GM04503 (cell line): ENCODE results near the gene SLC5A11.
"Not testable (repeated sequence)": the region's sequence is repeated elsewhere in the genome, so short reads cannot be mapped to it uniquely, and the experiment has no call there.

Source experiments
- DNase-seq: peaks from one replicate; pipeline ENCODE4 v3.0.0-alpha.2; 2012; ENCODE audit warnings: low read depth

Gene SLC5A11

GRCh38 chr16:24861461-24861860, 15.7 kb downstream of the SLC5A11 start:
- DNase-seq, result no peak

DNA sequence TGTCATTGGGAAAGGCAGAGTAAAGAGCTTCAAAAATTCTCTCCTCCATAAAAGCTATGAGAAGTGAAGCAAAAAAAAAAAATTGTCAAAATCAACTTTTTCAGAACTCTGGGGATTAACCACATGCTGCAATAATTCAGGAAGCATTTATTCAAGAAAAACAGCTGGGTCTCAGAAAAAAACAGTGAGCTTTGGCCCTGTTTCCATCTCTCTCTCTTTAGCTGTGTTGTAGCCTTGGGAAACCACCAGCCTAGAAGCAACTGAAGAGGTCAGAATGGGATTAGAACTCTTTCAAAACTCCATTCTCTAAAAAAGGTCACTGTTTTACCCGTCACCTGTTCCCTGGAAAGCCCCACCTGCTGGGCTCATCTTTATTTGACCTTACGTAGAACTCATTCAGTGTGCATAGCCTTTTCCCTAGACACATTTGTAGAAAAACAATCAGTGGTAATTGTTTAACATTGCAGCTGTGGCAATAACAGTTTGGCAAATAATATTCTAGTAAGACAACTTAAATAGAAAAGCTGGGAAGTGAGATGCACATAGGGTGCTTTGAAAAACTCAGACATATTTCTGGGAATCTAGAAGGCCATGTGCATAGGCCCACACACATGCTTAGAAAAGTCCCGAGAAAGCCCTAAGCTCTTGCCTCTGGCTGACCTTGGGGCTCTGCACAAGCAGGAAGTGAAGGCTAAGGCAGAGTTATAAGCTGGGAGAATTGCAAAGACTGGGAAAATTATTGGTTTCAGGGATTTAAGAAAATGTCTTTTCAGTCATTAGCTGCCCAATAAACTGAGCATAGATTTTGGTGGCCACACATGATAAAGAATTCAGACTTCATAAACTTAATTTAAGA, 18.0 kb downstream of the SLC5A11 start:
- DNase-seq, result no peak

DNA sequence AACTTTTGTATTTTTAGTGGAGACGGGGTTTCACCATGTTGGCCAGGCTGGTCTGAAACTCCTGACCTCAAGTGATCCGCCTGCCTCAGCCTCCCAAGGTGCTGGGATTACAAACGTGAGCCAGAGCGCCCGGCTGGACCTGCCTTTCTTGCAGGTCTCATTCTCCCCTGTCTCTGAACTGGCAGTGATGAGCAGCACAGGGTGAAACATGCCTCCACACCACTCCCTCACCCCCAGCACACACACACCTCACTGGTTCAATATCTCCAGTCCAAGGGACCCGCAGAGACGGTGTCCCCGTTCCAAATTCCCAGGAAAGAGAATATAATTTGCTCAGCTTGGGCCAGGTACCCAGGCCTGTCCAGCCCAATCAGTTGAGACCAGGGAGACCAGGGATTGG, 23.3 kb downstream of the SLC5A11 start:
- no peak for DNase-seq

- no peak for DNase-seq
These were observed 26.1 kb downstream of the SLC5A11 start for GRCh38 chr16:24871891-24872290.

DNA sequence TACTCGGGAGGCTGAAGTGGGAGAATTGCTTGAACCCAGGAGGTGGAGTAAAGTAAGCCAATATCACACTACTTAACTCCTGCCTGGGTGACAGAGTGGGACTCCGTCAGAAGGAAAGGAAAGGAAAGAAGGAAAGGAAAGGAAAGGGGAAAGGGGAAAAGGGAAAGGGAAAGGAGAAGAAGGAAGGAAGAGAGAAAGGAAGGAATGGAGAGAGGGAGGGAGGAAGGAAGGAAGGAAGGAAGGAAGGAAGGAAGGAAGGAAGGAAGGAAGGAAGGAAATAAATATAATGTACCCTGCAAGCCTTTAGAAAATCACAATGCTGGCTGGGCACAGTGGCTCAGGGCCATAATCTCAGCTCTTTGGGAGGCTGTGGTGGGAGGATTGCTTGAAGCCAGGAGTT, 27.3 kb downstream of the SLC5A11 start:
- DNase-seq, result no peak

GRCh38 chr16:24875466-24875865, 29.7 kb downstream of the SLC5A11 start:
- no peak for DNase-seq

- no peak for DNase-seq
These were observed 30.5 kb downstream of the SLC5A11 start for GRCh38 chr16:24876231-24876630.

DNA sequence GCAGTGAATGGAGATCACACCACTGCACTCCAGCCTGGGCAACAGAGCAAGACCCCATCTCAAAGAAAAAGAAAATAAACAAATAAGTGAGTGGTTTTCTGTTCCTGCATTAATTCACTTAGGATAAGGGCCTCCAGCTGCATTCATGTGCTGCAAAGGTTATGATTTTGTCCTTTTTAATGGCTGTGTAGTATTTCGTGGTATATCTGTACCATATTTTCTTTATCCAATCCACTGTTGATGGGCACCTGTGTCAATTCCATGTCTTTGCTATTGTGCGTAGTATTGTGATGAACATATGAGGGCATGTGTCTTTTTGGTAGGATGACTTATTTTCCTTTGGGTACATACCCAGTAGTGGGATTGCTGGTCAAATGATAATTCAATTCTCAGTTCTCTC, 33.9 kb downstream of the SLC5A11 start:
- DNase-seq, result no peak

DNA sequence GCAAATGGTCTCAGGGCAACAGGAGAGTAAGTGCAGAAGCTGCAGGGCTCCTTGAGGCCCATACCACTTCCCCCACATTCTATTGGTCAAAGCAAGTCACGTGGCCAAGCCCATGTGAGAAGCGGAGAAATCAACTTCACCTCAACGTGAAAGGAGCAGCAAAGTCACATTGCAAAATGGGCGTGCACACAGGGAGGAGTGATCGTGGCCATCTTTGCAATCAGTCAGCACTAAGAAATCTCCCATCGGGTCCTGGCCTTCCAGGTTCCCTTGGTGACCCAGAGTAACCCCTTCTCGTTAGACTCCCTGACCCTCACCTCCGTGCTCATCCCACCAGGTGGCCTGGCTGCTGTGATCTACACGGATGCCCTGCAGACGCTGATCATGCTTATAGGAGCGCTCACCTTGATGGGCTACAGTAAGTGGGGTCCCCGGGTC, 38.0 kb downstream of the SLC5A11 start:
- DNase-seq, result no peak

GRCh38 chr16:24887472-24887871, 41.7 kb downstream of the SLC5A11 start:
- DNase-seq, result no peak

GRCh38 chr16:24890746-24891145, 45.0 kb downstream of the SLC5A11 start:
- no peak for DNase-seq

DNA sequence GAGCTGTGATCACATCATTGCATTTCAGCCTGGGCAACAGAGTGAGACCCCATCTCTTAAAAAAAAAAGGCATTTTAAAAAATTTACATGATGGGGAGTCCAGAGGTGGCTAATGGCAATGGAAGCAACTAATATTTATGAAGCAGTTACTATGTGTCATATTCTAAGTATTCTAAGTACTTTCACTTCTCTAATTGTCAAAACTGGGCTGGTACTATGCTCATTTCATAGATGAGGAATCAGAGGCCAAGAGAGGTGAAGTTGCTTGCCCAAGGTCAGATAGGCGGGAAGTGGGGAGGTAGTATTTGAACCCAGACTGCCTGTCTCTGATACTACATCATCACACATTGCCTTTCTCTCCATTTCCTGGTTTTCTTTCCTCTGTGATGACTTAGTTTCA, 50.7 kb downstream of the SLC5A11 start:
- DNase-seq, result no peak

DNA sequence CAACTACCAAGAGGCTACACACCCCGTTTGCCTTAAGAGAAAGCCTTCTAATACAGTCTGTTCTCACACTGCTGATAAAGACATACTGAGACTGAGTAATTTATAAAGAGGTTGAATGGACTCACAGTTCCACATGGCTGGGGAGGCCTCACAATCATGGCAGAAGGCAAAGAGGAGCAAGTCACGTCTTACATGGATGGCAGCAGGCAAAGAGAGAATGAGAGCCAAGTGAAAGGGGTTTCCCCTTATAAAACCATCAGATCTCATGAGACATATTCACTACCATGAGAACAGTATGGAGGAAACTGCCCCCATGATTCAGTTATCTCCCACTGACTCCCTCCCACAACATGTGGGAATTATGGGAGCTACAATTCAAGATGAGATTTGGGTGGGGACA, 51.8 kb downstream of the SLC5A11 start:
- not testable (repeated sequence) for DNase-seq

GRCh38 chr16:24900230-24900629, 54.5 kb downstream of the SLC5A11 start:
- no peak for DNase-seq

- no peak for DNase-seq
These were observed 60.5 kb downstream of the SLC5A11 start for GRCh38 chr16:24906199-24906808.

DNA sequence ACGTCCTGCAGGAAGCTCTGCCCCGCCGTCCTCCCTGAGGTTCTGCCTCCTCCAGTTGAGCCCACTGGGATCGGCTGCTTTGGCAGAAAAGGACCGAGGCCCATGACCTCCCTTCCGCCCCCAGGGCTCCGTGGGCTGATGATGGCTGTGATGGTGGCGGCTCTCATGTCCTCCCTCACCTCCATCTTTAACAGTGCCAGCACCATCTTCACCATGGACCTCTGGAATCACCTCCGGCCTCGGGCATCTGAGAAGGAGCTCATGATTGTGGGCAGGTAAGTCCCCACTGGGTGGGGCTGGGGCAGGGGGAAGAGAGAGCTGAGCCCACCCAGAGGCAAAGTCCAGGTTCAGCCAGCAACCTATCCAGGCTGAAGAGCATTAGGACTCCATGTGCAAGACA, 61.1 kb downstream of the SLC5A11 start:
- DNase-seq, result no peak

- no peak for DNase-seq
These were observed 63.0 kb downstream of the SLC5A11 start for GRCh38 chr16:24908716-24909115.

DNA sequence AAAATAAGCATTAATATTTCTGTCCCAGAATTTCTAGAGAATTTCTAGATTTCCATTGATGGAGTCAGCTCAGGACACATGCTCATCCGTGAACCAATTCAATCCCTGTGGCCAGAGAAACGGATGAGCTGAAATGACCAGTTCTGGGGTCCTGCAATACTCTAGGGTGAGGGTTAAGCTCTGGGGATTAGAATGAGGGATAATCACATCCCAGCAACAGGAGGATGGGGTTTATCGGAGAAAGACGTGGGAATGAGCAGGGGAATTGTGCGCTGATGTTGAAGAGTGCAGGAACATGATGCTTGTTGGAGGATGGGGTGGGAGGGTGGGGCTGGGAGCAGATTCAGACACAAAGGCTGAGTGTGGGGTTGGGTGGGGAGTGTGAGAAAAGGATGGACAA, 64.1 kb downstream of the SLC5A11 start:
- DNase-seq, result no peak

DNA sequence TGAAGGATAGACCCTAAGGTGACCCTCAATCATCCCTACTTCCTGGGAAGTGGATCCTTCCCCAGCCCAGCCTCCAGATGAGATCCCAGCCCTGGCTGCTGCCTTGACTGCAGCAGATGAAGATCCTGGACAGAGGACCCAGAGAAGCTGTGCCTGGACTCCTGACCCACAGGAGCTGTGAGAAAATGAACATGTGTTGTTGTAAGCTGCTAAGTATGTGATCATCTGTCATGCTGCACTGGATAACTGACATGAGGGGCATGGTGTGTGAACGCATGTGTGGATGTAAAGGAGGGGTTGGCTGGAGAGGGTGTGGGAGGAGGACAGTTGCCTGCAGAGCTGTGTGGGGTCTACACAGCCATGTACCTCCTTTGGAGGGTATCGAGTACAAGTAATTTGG, 69.3 kb downstream of the SLC5A11 start:
- DNase-seq, result no peak

- no peak for DNase-seq
These were observed 69.8 kb downstream of the SLC5A11 start for GRCh38 chr16:24915576-24915975.

GRCh38 chr16:24917236-24917635, 71.5 kb downstream of the SLC5A11 start:
- DNase-seq, result no peak

GRCh38 chr16:24917891-24918290, 72.1 kb downstream of the SLC5A11 start:
- DNase-seq, result no peak

DNA sequence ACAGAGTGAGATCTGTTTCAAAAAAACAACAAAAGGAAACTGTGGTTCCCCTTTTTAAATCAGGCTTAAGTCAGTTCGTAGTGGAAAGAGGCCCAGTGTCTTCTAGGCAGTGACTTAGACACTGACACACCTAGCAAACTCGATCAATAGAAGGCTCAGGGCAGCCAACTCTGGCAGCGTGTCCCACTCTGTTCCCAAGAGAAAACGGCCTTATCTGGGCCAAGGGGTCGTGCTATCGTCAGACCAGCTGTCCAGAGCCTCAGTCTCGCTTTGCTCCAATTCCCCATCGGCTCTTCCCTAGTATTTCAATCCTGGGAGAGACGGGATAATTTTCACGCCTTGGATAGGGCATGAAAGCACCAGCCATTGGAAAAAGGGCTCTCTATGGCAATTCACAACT, 72.9 kb downstream of the SLC5A11 start:
- DNase-seq, result no peak

DNA sequence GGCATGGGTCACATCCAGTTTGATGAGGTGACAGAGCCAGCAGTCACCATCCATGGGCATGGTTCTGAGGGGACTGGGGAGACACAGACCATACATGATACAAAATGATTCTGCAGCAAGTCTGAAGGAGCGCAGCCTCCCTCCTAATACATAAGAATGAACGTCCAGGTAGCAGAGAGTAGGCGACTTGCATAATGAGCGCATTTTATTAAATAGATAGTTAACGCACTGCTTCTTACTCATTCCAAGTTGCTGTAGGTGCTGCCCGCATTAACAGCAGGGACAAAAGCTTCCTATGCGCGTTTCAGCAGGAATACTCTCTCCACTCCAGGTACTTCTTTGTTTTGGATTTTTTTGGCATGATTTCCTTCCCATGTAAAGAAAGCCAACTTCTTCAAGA, 73.8 kb downstream of the SLC5A11 start:
- DNase-seq, result no peak
